ENCODE results near the gene SYT1.

DNA sequence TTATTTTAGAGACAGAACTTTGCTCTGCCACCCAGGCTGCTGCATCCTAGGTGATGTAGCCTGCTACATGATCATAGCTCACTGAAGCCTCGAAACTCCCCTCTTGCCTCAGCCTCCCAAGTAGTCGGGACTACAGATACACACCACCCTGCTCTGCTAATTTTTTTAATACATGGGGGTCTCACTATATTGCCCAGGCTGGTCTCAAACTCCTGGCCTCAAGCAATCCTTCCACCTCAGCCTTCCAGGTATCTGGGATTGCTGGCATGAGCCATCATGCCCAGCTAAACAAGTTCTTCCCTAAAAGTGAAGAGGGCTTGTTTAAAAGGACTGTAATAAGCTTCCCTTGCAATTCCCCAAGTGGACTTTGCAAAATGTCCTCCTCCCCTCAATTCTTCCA, 515.8 kb downstream of the SYT1 start:
- TF ChIP-seq CTCF (tag by site-specific recombination; IDR thresholded peaks at IDR 0.05) (no peak), ZNF18 (tag by site-specific recombination; IDR thresholded peaks at IDR 0.05) (no peak), KLF16 (tag by site-specific recombination; IDR thresholded peaks at IDR 0.05) (no peak), MYNN (tag by site-specific recombination; IDR thresholded peaks at IDR 0.05; ENCODE audit: borderline replicate concordance) (no peak), ZNF664 (tag by site-specific recombination; IDR thresholded peaks at IDR 0.05) (no peak), REST (tag by site-specific recombination; IDR thresholded peaks at IDR 0.05) (no peak), ZNF335 (tag by site-specific recombination; conservative IDR thresholded peaks at IDR 0.05) (no peak), ZNF391 (tag by site-specific recombination; IDR thresholded peaks at IDR 0.05; ENCODE audit: borderline replicate concordance, low read depth) (no peak), ZNF138 (tag by site-specific recombination; IDR thresholded peaks at IDR 0.05; ENCODE audit: borderline replicate concordance) (no peak), ZNF157 (tag by site-specific recombination; IDR thresholded peaks at IDR 0.05) (no peak), PRDM2 (tag by site-specific recombination; IDR thresholded peaks at IDR 0.05; ENCODE audit: borderline replicate concordance) (no peak), ZNF239 (tag by site-specific recombination; IDR thresholded peaks at IDR 0.05) (no peak)
- TF ChIP-seq, protein P1, sequence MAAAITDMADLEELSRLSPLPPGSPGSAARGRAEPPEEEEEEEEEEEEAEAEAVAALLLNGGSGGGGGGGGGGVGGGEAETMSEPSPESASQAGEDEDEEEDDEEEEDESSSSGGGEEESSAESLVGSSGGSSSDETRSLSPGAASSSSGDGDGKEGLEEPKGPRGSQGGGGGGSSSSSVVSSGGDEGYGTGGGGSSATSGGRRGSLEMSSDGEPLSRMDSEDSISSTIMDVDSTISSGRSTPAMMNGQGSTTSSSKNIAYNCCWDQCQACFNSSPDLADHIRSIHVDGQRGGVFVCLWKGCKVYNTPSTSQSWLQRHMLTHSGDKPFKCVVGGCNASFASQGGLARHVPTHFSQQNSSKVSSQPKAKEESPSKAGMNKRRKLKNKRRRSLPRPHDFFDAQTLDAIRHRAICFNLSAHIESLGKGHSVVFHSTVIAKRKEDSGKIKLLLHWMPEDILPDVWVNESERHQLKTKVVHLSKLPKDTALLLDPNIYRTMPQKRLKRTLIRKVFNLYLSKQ (tag by site-specific recombination; IDR thresholded peaks at IDR 0.05; ENCODE audit: borderline replicate concordance) = no peak

All from HEK293 (cell line).